PC-3 (cell line): ENCODE data around the gene MFSD2B. TPM values are rescaled to one million over a fixed set of nuclear protein-coding genes. Genes with fewer than 3 reads are reported as not detected.

Source experiments
- ATAC-seq: fragments of 200-7000 bp; cut with Tn5 transposase; 2 replicates; pipeline ENCODE4 v1.9.1; 2020; ENCODE audit warnings: mild to moderate bottlenecking, moderate library complexity
- BruUV-seq: library from RNA; stranded (reverse); fragments of 400-500 nt; replicated peaks from 2 replicates; lab custom pipeline; 2021; lab: Mats Ljungman, UMichigan
- CTCF ChIA-PET: fragments of 300-600 bp; sonication (Branson Sonifier 250); formaldehyde crosslinking; loops from one replicate; lab custom pipeline; 2022; ENCODE audit warnings: antibody characterized with exemption; lab: Charles Lee
- POLR2A ChIA-PET: fragments of 300-600 bp; sonication (Branson Sonifier 250); formaldehyde crosslinking; loops from one replicate; lab custom pipeline; 2022; ENCODE audit warnings: antibody characterized with exemption; ENCODE audit not compliant: unreplicated experiment; lab: Charles Lee
- DNase-seq: peaks from one replicate; pipeline ENCODE4 v3.0.0-alpha.2; 2015
- H2AFZ ChIP-seq: fragments of 300-600 bp; sonication (generic); 2 replicates; pipeline ENCODE4 v1.6.0; 2016; ENCODE audit warnings: antibody characterized with exemption, low read length
- H3F3A ChIP-seq: fragments of 300-600 bp; sonication (generic); one replicate; pipeline ENCODE4 v1.6.0; 2017; ENCODE audit warnings: antibody characterized with exemption, low read length, control low read depth, mild to moderate bottlenecking; ENCODE audit not compliant: unreplicated experiment
- H3K27ac ChIP-seq: fragments of 300-600 bp; sonication (generic); 2 replicates; pipeline ENCODE4 v1.5.1; 2016; ENCODE audit warnings: mild to moderate bottlenecking, low read length
- H3K27me3 ChIP-seq: fragments of 300-600 bp; sonication (generic); 2 replicates; pipeline ENCODE4 v1.6.1; 2016; ENCODE audit warnings: low read length, mixed read lengths
- H3K36me3 ChIP-seq: fragments of 300-600 bp; sonication (generic); 2 replicates; pipeline ENCODE4 v1.6.1; 2016; ENCODE audit warnings: low read depth, mixed run types, low read length, mixed read lengths
- H3K4me1 ChIP-seq: fragments of 300-600 bp; sonication (generic); 2 replicates; pipeline ENCODE4 v1.5.1; 2016; ENCODE audit warnings: low read length; ENCODE audit not compliant: insufficient read depth
- H3K4me2 ChIP-seq: fragments of 300-600 bp; sonication (generic); 2 replicates; pipeline ENCODE4 v1.6.0; 2016; ENCODE audit warnings: low read length
- H3K4me3 ChIP-seq: fragments of 300-600 bp; sonication (generic); 2 replicates; pipeline ENCODE4 v1.5.1; 2016; ENCODE audit warnings: mild to moderate bottlenecking, low read length, mixed read lengths
- H3K79me2 ChIP-seq: fragments of 300-600 bp; sonication (generic); 2 replicates; pipeline ENCODE4 v1.6.1; 2017; ENCODE audit warnings: low read length, mixed read lengths
- H3K9ac ChIP-seq: fragments of 300-600 bp; sonication (generic); 2 replicates; pipeline ENCODE4 v1.6.0; 2016; ENCODE audit warnings: mild to moderate bottlenecking, low read length
- H3K9me2 ChIP-seq: fragments of 300-600 bp; sonication (generic); replicated peaks from 2 replicates; pipeline ENCODE4 v1.6.1; 2016; ENCODE audit warnings: mixed run types, low read length, mixed read lengths
- H3K9me3 ChIP-seq: fragments of 300-600 bp; sonication (generic); 2 replicates; pipeline ENCODE4 v1.6.1; 2016; ENCODE audit warnings: low read length, mixed read lengths
- H4K20me1 ChIP-seq: fragments of 300-600 bp; sonication (generic); 2 replicates; pipeline ENCODE4 v1.6.1; 2016; ENCODE audit warnings: low read length, mixed read lengths
- EZH2 ChIP-seq: fragments of 300-600 bp; sonication (generic); IDR thresholded peaks from one replicate; pipeline ENCODE4 v1.6.1; 2017; ENCODE audit warnings: antibody characterized with exemption, mild to moderate bottlenecking, low read length; ENCODE audit not compliant: unreplicated experiment
- EZH2phosphoT487 ChIP-seq: fragments of 300-600 bp; sonication (generic); IDR thresholded peaks from 2 replicates; pipeline ENCODE4 v1.6.1; 2018; ENCODE audit warnings: mild to moderate bottlenecking, antibody characterized with exemption, low read length, borderline replicate concordance
- intact Hi-C: fragments of 100-400 bp; cut with micrococcal nuclease; formaldehyde crosslinking; loops from 2 replicates; pipeline ENCODE4 v1.9.0; 2023
- total RNA-seq: library from RNA; depleted of rRNA; stranded (reverse); fragments of >200 nt; gene quantifications from 2 replicates; pipeline ENCODE4 v1.2.3, GENCODE V29; 2014
- TF ChIP-seq, protein P1 (sequence below): fragments of 300-600 bp; sonication (generic); conservative IDR thresholded peaks from 2 replicates; pipeline ENCODE4 v1.5.1; 2017; ENCODE audit warnings: antibody characterized with exemption, low read depth, mild to moderate bottlenecking, low read length

MFSD2B gene
- total RNA-seq, 1 experiment from 2014 or later = not detected

DNA sequence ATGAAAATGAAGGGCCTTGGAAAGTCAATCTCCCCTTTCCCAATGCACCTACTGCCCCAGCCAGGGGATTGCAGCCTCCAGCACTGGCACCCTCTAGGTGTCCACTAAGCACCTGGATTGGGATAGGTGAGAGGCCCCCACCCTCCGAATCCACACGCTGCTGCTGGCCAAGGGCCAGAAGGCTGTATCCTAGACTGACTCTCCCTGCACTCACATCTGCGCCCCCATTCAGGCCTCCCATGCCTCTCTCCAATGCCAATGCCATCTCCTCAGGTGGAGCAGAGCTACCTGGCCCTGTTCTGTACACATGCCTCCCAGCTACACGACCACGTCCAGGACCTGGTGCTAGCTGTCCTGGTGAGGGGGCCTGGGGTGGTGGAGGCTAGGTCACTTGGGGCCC is 9.8 kb downstream of the MFSD2B start:
- H3K4me1 ChIP-seq = peaks cover 42% of the 10 kb centered on the region

DNA sequence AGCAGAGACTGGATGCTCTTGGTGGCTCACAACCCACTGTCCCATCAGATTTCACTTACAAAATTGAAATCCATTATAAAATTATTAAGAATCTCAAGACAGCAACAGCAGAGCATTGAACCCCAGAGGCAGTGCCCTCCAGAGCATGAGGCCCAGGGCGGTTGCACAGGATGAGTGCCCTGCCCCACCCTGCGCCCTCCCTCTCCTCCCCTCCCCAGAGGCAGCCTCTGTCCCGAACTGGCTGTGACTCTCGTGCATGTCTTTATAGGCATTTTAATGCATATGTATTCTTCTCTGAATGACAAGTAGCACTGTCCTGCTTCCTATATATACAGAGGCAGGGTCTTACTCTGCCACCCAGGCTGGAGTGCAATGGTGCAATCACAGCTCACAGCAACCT is 10.4 kb downstream of the MFSD2B start:
- POLR2A ChIA-PET = no interaction called here
- TF ChIP-seq EZH2phosphoT487 (no peak), EZH2 (no peak)
- TF ChIP-seq, protein P1, sequence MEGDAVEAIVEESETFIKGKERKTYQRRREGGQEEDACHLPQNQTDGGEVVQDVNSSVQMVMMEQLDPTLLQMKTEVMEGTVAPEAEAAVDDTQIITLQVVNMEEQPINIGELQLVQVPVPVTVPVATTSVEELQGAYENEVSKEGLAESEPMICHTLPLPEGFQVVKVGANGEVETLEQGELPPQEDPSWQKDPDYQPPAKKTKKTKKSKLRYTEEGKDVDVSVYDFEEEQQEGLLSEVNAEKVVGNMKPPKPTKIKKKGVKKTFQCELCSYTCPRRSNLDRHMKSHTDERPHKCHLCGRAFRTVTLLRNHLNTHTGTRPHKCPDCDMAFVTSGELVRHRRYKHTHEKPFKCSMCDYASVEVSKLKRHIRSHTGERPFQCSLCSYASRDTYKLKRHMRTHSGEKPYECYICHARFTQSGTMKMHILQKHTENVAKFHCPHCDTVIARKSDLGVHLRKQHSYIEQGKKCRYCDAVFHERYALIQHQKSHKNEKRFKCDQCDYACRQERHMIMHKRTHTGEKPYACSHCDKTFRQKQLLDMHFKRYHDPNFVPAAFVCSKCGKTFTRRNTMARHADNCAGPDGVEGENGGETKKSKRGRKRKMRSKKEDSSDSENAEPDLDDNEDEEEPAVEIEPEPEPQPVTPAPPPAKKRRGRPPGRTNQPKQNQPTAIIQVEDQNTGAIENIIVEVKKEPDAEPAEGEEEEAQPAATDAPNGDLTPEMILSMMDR = no peak
- no peak overlapping the region for H2AFZ ChIP-seq
- no peaks in the 10 kb centered on the region for H3K9me2 ChIP-seq
- H3K9me3 ChIP-seq = no peaks in the 10 kb centered on the region
- BruUV-seq = no TSS peak
- H3K4me1 ChIP-seq = peaks cover 37% of the 10 kb centered on the region
- no peak overlapping the region for H3K27ac ChIP-seq
- ATAC-seq (no peak), DNase-seq (no peak)
- H4K20me1 ChIP-seq = no peaks in the 10 kb centered on the region
- intact Hi-C loops = no loop called here
- CTCF ChIA-PET = no interaction called here
- H3K9ac ChIP-seq = no peak overlapping the region
- H3K4me2 ChIP-seq = no peak overlapping the region
- H3K27me3 ChIP-seq = no peaks in the 10 kb centered on the region
- no peak overlapping the region for H3K4me3 ChIP-seq
- no peaks in the 10 kb centered on the region for H3F3A ChIP-seq
- no peaks in the 10 kb centered on the region; the same call in 1 of the 2 replicates for H3K36me3 ChIP-seq
- H3K79me2 ChIP-seq = no peaks in the 10 kb centered on the region

More for the DNA sequence above, 9.8 kb downstream of the MFSD2B start:
- H3K9ac ChIP-seq = no peak overlapping the region
- H3K9me2 ChIP-seq = no peaks in the 10 kb centered on the region
- no peak overlapping the region for H3K27ac ChIP-seq
- H3K36me3 ChIP-seq = no peaks in the 10 kb centered on the region; the same call in 1 of the 2 replicates
- no peak overlapping the region for H3K4me2 ChIP-seq
- H3F3A ChIP-seq = no peaks in the 10 kb centered on the region
- no peak overlapping the region for H3K4me3 ChIP-seq
- ATAC-seq = no peak
- intact Hi-C loops = no loop called here
- H3K79me2 ChIP-seq = no peaks in the 10 kb centered on the region
- TF ChIP-seq EZH2 (no peak), EZH2phosphoT487 (no peak)
- TF ChIP-seq, protein P1 = no peak
- no peak for DNase-seq
- no peaks in the 10 kb centered on the region for H3K9me3 ChIP-seq
- no peaks in the 10 kb centered on the region for H3K27me3 ChIP-seq
- H4K20me1 ChIP-seq = no peaks in the 10 kb centered on the region
- no TSS peak for BruUV-seq
- ChIA-PET POLR2A (no interaction called here), CTCF (no interaction called here)
- H2AFZ ChIP-seq = no peak overlapping the region

DNA sequence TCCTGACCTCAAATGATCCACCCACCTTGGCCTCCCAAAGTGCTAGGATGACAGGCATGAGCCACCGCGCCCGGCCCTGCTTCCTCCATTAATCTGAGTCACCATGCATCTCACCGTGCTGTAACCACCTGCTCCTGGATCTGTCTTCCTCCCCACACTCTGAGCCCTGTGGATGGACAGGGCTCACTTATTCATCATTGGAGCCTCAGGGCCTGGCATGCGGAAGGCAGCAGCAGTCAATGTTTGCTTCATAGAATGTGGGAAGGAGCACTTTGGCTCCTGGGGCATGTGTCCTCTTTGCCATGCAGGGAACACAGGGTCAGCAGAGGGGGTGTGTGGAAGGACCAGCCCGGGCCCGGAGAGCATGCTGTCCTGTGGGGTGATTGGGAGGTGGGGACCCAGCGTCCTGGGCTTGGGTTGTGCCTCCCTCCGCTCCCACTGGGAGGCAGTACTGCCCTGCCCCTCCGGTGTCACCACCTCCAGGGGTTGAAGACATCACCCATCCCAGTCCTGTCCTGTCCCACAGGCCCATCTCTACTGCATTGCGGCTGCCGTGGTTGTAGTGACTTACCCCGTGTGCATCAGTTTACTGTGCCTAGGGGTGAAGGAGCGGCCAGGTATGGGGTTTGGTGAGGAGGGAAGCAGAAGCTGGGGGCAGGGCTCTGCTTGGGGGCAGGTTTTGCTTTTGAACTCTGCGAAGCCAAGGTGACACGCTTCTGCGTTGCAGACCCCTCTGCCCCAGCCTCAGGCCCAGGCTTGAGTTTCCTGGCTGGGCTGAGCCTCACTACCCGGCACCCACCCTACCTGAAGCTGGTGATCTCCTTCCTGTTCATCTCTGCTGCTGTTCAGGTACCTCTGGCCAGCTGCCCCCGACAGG is 11.5 kb downstream of the MFSD2B start:
- BruUV-seq = no TSS peak
- intact Hi-C loops = no loop called here
- no peaks in the 10 kb centered on the region for H3K9me2 ChIP-seq
- H3K79me2 ChIP-seq = no peaks in the 10 kb centered on the region
- CTCF ChIA-PET = no interaction called here
- 0 out of 2 replicates have a peak overlapping the region, but pooled peaks have one; percentile 24 for H2AFZ ChIP-seq
- POLR2A ChIA-PET = no interaction called here
- H4K20me1 ChIP-seq = no peaks in the 10 kb centered on the region
- no peak overlapping the region for H3K9ac ChIP-seq
- H3K9me3 ChIP-seq = no peaks in the 10 kb centered on the region
- no peaks in the 10 kb centered on the region for H3F3A ChIP-seq
- TF ChIP-seq, protein P1 = peak; percentile 59
- TF ChIP-seq EZH2phosphoT487 (no peak), EZH2 (no peak)
- no peaks in the 10 kb centered on the region; the same call in 1 of the 2 replicates for H3K36me3 ChIP-seq
- H3K27me3 ChIP-seq = no peaks in the 10 kb centered on the region
- H3K27ac ChIP-seq = peak overlapping the region; percentile 39
- ATAC-seq (peak; percentile 87), DNase-seq (peak; percentile 90)
- H3K4me1 ChIP-seq = peaks cover 27% of the 10 kb centered on the region
- H3K4me3 ChIP-seq = no peak overlapping the region
- no peak overlapping the region for H3K4me2 ChIP-seq
